ENCODE data around the gene MAP3K20.
"Not testable (repeated sequence)": the region's sequence is repeated elsewhere in the genome, so short reads cannot be mapped to it uniquely, and the experiment has no call there.

MAP3K20 gene

DNA sequence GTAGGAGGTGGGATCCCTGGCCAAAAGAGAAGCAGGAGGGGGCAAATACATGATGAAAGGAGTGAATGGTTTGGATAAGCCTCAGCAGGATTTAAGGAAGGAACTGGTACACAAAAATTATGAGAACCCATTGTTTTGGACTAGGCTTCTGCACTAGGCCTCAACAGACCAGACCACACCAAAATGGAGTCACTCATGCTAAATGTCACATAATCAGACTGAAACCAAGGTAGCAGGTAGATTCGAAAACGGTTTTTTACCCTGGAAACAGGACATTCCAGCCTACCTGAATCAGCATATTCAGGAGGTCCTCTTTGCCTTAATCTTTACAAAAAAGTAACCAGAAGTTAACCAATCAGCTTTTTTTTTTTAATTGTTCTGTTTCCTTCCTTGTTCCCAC is 229.7 kb downstream of the MAP3K20 start:
- no peak for DNase-seq (ENCODE audit: low read depth in 3 of 3, low spot score in 1 of 3)

DNA sequence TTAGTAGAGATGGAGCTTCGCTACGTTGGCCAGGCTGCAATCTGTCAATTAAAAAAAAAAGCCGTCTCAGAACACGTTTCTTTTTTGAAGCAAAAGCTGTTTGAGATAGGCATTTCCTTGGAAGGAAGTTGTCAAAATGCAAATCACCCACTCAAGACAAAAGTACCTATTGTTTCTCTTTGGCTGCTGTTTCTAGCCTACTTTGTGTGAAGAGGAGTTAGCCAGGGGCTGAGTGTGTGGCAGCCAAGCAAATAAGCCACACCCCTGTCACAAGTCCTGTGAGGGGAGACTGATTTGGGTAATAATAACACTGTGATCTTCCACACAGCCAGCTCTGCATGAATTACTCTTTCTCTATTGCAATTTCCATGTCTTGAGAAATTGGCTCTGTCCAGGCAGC is 231.6 kb downstream of the MAP3K20 start:
- DNase-seq (ENCODE audit: low read depth in 3 of 3, low spot score in 1 of 3) = no peak

DNA sequence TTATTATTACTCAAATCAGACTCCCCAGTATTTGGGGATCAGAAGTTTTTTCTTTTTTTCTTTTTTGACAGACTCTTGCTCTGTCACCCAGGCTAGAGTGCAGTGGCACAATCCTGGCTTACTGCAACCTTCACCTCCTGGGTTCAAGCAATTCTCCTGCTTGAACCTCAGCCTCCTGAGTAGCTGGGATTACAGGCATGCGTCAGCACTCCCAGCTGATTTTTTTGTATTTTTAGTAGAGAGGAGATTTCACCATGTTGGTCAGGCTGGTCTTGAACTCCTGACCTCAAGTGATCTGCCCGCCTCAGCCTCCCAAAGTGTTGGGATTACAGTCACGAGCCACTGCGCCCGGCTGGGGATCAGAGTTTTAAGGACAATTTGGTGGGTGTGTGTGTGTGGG is 233.7 kb downstream of the MAP3K20 start:
- not testable (repeated sequence) for DNase-seq (ENCODE audit: low read depth in 3 of 3, low spot score in 1 of 3)

DNA sequence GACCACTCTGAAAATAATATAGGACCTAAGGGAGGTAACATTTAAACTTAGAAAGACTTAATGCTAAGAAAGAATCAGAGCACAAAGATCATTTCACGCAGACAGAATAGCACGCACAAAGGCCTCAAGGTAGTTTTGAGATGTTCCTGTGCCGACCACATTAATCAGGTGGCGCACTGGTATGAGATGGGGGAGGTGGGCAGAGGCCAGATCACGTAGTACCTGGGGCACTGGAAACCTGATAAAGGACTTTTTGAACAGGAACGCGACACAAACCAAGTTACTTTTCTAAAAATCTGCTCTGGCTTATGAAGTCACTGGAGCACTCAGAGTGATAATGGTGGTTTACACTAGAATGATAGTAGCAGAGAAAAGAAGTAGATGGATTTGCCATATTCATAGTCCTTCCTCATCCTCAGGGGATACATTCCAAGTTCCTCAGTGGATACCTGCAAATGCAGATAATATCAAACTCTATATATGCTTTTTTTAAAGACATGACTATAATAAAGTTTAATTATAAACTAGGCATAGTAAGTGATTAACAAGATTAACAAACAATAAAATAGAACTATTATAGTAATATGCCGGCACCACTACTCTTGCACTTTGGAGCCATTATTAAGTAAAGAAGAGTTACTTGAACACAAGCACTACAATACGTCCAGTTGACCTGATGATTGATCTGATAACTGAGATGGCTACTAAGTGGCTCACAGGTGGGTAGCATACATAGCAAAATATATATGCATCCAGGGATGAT is 236.4 kb downstream of the MAP3K20 start:
- DNase-seq (ENCODE audit: low read depth in 3 of 3, low spot score in 1 of 3) = no peak

Measured in stimulated activated CD4-positive, alpha-beta T cell treated with anti-CD3 and anti-CD28 coated beads, TNF-alpha, amount 100 ng/mL, for 1 hour (primary cell).